ENCODE measurements around the gene NECAB3.

The NECAB3 gene

DNA sequence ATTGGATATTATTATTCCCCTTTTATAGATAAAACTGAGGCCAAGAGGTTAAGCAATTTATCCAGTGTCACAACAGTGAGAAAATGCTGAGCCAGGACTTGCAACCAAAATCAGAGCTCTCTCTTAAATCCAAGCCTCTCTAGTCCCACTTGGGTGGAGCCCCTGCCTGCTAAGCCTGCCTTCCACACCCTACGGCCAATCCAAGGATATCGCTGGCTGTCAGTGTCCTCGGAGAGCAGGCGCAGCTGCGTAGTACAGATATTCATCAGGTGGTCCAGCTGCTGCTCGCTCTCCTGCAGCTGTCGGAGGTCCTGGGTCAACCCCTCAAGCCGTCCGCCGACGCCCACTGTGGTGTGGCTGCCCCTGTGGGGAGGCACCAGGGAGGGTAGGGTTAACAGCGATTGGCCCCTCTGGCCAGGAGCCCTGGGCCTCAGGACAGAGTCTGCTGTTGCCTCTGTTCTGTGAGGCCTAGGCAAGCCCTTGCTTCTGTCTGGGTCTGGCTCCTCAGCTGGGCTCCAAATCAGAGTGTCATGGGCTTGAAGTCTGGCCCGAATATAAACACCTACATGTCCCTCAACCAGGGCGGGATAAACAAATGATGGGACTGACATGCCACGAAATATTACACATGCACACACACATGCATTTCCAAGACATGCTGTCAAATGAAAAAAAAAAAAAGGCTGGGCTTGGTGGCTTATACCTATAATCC lies 3.9 kb upstream of the NECAB3 start:
- no peak for DNase-seq (ENCODE audit: low spot score)

GRCh38 chr20:33676652-33677645 lies 2.7 kb upstream of the NECAB3 start:
- no peak for DNase-seq (ENCODE audit: low spot score)

- no peak for DNase-seq (ENCODE audit: low spot score)
Measured at GRCh38 chr20:33676121-33676520, 1.9 kb upstream of the NECAB3 start.

DNA sequence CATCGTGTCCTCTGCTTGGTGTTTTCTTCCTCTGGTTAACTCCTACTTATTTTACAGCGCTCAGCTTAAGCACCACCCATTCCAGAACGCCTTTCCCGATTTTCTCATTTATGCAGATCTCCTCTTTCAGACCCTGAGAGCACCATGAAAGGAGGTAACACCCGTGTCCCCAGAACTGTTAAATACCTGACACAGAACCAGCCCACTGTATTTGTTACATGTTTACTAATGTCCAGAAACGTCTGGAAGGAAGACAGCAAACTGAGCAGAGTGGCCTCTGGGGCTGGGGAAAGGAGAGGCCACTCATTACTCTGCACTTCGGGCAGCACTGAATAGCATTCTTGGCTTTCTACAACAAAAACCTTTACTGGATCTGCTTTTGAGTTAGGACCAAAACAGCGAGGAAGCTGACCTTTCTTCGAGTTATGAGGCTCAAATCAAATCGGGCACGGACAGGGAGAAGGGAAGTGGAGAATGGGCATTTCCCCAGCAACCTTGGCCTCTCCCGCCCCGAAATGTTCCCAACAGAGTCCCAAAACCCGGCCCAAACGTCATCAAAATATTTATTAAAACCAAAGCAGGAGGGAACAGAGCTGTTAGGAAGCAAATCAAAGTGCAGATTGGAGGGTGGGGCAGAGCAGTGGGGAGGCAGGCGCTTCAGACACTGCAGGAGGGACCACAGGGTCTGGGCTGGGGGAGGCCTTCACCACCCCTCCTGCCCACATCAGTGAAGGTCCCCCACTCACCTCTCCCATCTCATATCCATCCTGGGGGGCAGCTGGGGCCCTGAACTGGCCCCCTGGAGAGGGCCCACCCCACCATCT lies 1.1 kb upstream of the NECAB3 start:
- no peak for DNase-seq (ENCODE audit: low spot score)

DNA sequence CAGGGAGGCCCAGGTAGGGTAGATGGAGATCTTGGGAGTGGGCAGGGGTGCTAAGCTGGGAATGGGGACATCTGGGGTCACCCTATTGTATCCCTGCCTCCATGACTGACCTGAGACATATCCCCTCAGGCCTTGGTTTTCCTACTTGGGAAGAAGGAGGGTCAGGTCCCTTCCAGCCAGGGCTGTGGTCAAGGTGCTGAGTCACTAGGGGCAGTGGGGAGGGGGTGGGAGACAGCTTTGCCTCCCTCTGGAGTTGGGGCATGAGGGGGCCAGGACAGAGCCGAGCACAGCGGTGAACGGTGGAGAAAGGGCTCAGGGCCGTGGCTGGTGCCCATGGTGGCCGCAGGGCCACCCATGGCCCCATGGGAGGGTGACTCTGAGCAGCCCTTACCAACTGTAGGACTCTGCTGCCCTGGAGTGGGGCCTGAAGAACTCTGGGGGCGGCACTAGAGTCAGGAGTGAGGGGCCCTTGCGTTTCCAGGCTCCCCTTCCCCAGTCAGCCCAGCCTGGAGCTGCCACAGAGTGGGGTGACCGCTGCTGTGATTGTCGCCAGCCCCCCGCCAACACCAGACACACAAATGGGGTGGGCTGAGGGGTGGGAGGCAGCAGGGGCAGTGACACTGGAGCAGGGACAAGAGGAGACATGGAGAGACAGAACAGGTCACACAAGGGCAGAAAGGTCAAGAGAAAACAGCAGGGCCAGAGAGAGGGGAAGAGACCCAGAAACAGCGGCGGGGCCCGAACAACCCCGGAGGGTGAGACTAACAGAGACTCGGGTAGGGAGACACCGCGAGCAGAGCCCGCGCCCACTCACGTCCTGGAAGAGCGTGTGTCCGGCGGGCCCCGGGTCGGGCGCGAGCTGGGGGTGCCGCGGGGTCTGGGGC lies 576 bp downstream of the NECAB3 start:
- peak; percentile 73 for DNase-seq (ENCODE audit: low spot score)

DNA sequence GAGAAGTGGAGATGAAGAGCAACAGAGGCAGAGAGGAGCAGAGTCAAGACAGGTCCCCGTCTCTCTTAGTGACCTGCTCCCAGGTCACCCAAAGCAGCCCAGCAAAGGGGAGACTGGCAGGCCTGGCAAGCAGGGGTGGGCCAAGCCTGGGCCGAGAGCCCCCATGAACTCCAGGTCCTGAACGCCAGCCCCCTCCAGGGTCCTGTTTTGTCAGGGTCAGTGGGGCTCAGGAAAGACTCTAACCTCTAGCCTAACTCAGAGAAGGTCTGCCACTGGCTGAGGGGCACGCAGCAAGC lies 1.2 kb downstream of the NECAB3 start:
- DNase-seq (ENCODE audit: low spot score), result no peak

- no peak for DNase-seq (ENCODE audit: low spot score)
Measured at GRCh38 chr20:33672426-33673113, 1.7 kb downstream of the NECAB3 start.

- no peak for DNase-seq (ENCODE audit: low spot score)
Measured at GRCh38 chr20:33671573-33672288, 2.5 kb downstream of the NECAB3 start.

DNA sequence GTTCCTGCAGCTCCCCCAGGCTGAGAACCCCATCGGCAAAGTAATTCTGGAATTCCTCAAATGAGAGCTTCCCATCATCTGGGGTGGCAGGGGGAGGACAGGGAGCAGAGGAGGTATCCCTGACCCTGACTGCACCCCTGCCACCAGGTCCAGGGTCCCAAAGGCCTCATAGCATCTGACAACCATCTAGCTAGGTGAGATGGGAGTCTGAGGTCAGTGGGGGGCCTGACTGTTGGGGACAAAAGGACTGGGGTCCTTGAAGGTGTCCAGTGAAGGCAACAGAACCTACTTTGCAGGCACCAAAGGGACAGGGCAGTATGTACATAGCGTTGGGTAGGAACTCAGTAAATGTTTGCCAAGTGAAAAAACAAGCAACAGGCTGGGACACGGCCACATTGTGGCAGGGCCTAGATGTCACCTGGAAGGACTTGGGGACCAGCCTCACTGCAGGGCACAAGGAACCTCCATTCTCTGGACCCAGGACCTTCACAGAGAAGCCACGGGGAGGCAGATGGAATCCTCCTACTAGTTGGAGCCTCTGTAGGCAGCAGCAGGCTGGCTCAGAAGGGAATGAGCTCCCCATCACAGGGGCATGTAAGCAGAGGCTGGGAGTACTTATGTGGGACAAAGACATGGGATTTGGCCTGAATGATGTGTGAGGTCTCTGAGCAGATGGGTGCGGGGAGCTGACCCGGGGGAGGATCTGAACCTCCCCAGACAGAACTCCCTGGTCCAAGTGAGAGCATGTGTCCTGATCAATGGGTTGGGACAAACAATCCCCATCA lies 3.3 kb downstream of the NECAB3 start:
- no peak for DNase-seq (ENCODE audit: low spot score)

- no peak for DNase-seq (ENCODE audit: low spot score)
Measured at GRCh38 chr20:33669873-33670640, 4.2 kb downstream of the NECAB3 start.

DNA sequence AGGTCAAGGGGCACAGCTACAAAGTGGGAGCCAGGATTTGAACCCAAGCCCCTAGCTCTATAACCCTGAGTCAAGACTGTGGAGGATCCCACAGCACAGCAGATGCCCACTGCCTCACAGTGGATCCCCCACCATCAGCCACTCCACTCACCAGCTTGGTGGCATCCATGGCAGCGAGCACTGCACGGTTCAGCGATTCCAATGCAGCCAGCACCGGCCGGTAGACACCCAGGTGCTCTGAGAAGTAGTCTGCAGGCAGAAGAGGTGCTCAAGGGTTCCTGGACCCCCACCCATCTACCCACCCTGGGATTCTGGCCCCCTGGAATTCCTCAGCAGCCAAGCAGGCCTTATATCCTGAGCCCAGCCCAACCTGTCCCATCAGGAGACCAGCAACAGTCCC lies 5.0 kb downstream of the NECAB3 start:
- DNase-seq (ENCODE audit: low spot score), result no peak

DNA sequence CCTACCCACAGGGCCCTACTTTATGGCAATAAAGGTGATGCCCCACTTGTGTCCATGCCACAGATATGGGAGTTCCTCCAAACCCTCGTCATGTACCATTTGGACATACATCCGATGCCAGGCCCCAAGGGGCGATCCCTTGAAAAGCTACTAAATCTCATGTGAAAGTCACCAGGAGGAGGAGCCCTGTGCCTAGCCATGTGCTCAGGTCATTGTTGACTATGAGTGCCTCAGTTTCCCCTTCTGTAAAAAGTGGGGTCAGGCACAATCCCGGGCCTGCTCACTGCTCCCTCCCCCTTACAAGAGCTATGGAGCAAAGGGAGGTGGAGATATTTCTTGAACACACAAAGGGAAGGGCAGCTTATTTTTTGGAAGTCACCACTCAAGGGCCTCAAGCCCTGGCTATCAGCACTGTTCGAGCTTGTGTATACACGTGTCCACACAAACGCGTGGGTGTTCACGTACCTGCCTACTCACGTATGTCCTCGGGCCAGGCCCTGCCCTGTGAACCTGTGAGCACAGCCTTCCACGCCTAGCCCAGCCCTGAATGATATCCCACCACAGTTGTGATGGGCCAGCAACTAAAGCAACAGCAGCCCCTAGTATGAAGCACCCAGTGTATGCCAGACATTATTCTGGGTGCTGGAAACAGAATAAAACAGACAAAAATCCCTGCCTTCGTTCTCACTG lies 5.6 kb downstream of the NECAB3 start:
- no peak for DNase-seq (ENCODE audit: low spot score)

- DNase-seq (ENCODE audit: low spot score), result peak; percentile 90
Measured at GRCh38 chr20:33667676-33668465, 6.4 kb downstream of the NECAB3 start.

DNA sequence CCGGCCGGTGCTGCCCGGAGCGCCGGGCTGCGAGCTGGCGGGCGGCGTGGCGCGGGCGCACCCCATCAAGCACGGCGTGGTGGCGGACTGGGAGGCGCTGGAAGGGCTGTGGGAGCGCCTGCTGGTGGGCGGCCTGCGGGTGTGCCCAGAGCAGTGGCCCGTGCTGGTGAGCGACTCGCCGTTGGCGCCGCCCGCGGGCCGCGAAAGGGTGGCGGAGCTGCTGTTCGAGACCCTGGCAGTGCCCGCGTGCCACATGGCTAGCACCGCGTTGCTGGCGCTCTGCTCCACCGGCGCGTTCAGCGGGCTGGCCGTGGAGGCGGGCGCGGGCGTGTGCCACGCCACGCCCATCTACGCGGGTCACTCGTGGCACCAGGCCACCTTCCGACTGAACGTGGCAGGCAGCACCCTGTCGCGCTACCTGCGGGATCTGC lies 7.0 kb downstream of the NECAB3 start:
- DNase-seq (ENCODE audit: low spot score), result no peak

- peak; percentile 99 for DNase-seq (ENCODE audit: low spot score)
Measured at GRCh38 chr20:33666293-33667244, 7.7 kb downstream of the NECAB3 start, which contains the start of gene ACTL10. Gene ACTL10, plus strand, starts transcription at chr20:33666943. Its CDS starts 555 bp downstream, at chr20:33667498.

DNA sequence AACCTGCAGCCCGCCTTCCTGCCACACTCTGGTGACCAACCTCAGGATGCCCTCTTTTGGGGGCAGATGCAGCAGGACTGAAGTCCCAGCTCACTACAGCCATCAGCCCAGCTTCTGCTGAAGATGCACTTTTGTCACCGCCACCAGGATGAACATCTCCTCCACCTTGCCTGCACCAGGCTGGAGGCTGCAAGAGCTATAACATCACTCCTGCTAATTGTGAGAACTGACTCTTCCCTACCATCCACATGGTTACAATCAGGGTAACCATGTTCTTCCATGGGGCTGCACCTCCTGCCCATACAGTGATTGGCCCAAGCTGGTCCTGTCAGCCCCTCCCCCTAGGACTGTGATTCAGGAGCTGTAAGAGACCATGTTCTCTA lies 9.5 kb downstream of the NECAB3 start:
- DNase-seq (ENCODE audit: low spot score), result no peak
